B cell (primary cell): ENCODE results near the gene EIF4A3. TPM values are rescaled to one million over a fixed set of nuclear protein-coding genes. Genes with fewer than 3 reads are reported as not detected.

Source experiments
- ATAC-seq: fragments of 200-7000 bp; cut with Tn5 transposase; one replicate; pipeline ENCODE4 v1.10.0; 2021; ENCODE audit warnings: low read depth, mild to moderate bottlenecking, moderate number of reproducible peaks, moderate library complexity
- CTCF ChIA-PET: fragments of 350-600 bp; sonication (Branson Sonifier 250); formaldehyde crosslinking; loops from one replicate; lab custom pipeline; 2021; ENCODE audit warnings: antibody characterized with exemption, inconsistent platforms; lab: Charles Lee
- POLR2A ChIA-PET: fragments of 350-600 bp; sonication (Branson Sonifier 250); formaldehyde crosslinking; loops from one replicate; lab custom pipeline; 2021; ENCODE audit warnings: antibody characterized with exemption; lab: Charles Lee
- DNase-seq: peaks from one replicate; pipeline ENCODE4 v3.0.0; 2013
- H2AFZ ChIP-seq: 2 replicates; pipeline ENCODE4 v1.6.1; 2012; ENCODE audit warnings: mild to moderate bottlenecking, low read depth, low read length; ENCODE audit not compliant: insufficient read depth, poor library complexity, severe bottlenecking
- H3K27ac ChIP-seq, 2 donors: 1 replicate in 1 of 2; 2 replicates in 1 of 2; pipeline ENCODE4 v1.5.1; 2012 to 2013; ENCODE audit warnings: low read length in 2 of 2, mild to moderate bottlenecking in 2 of 2, moderate library complexity in 1 of 2
- H3K27me3 ChIP-seq, 4 experiments: fragments of 200-600 bp in 1 of 4; sonication (generic) in 1 of 4; replicated peaks in 1 of 4; 1 replicate in 2 of 4; 2 replicates in 2 of 4; pipeline versions ENCODE4 v1.6.1 to v1.7.0; 2013 to 2016; ENCODE audit warnings: low read length in 3 of 4, mild to moderate bottlenecking in 2 of 4, mixed read lengths in 1 of 4, moderate library complexity in 1 of 4; ENCODE audit not compliant: insufficient read depth in 4 of 4, control insufficient read depth in 3 of 4; ENCODE audit errors: control extremely low read depth in 1 of 4
- H3K36me3 ChIP-seq, 2 experiments: replicated peaks in 1 of 2; 1 replicate in 1 of 2; 2 replicates in 1 of 2; pipeline versions ENCODE4 v1.6.1 to v1.7.1; 2013; ENCODE audit warnings: low read length in 1 of 2; ENCODE audit not compliant: insufficient read depth in 2 of 2, control insufficient read depth in 1 of 2; ENCODE audit errors: control extremely low read depth in 1 of 2, extremely low read depth in 1 of 2
- H3K4me1 ChIP-seq, 2 donors: fragments of 200-600 bp in 1 of 2; sonication (generic) in 1 of 2; 1 replicate in 1 of 2; 2 replicates in 1 of 2; pipeline versions ENCODE4 v1.5.1 to v1.6.1; 2013 to 2017; ENCODE audit warnings: low read length in 2 of 2; ENCODE audit not compliant: control insufficient read depth in 2 of 2, insufficient read depth in 2 of 2
- H3K4me2 ChIP-seq: replicated peaks from 2 replicates; pipeline ENCODE3; 2012; ENCODE audit warnings: mild to moderate bottlenecking, low read depth, low read length; ENCODE audit not compliant: poor library complexity, severe bottlenecking
- H3K4me3 ChIP-seq, 5 experiments: fragments of 200-600 bp in 1 of 5; sonication (generic) in 1 of 5; 1 replicate in 3 of 5; 2 replicates in 2 of 5; pipeline versions ENCODE4 v1.5.1 to v1.7.0; 2011 to 2016; ENCODE audit warnings: low read length in 4 of 5, mild to moderate bottlenecking in 4 of 5, low read depth in 2 of 5, control low read depth in 1 of 5, moderate library complexity in 1 of 5; ENCODE audit not compliant: insufficient read depth in 1 of 5; ENCODE audit errors: control extremely low read depth in 1 of 5, extremely low read depth in 1 of 5
- H3K79me2 ChIP-seq: fragments of 200-600 bp; sonication (generic); one replicate; pipeline ENCODE4 v1.6.0; 2016; ENCODE audit warnings: low read length; ENCODE audit not compliant: control insufficient read depth, insufficient read depth
- H3K9ac ChIP-seq: fragments of 200-600 bp; sonication (generic); 2 replicates; pipeline ENCODE4 v1.6.1; 2017; ENCODE audit warnings: mild to moderate bottlenecking, low read length, moderate library complexity
- H3K9me3 ChIP-seq, 3 donors: one replicate each; pipeline versions ENCODE4 v1.6.1 to v1.7.1; 2013; ENCODE audit warnings: low read length in 2 of 3; ENCODE audit not compliant: control insufficient read depth in 2 of 3, insufficient read depth in 1 of 3; ENCODE audit errors: control extremely low read depth in 1 of 3
- H4K20me1 ChIP-seq: 2 replicates; pipeline ENCODE4 v1.6.0; 2012; ENCODE audit warnings: mild to moderate bottlenecking, low read length; ENCODE audit not compliant: insufficient read depth, control insufficient read depth, poor library complexity, severe bottlenecking
- H3K27ac Mint-ChIP-seq: one replicate; pipeline ENCODE4 v1.8.0; 2021; ENCODE audit warnings: mixed read lengths
- H3K27me3 Mint-ChIP-seq: one replicate; pipeline ENCODE4 v1.8.0; 2021; ENCODE audit warnings: mixed read lengths
- H3K4me1 Mint-ChIP-seq: one replicate; pipeline ENCODE4 v1.8.0; 2021; ENCODE audit warnings: mixed read lengths
- H3K4me3 Mint-ChIP-seq: one replicate; pipeline ENCODE4 v1.8.0; 2021; ENCODE audit warnings: mixed read lengths
- H3K9me3 Mint-ChIP-seq: one replicate; pipeline ENCODE4 v1.8.0; 2022; ENCODE audit warnings: mixed read lengths; ENCODE audit not compliant: insufficient read depth
- EZH2 ChIP-seq: IDR thresholded peaks from 2 replicates; pipeline ENCODE4 v1.6.1; 2012; ENCODE audit warnings: borderline replicate concordance, low read depth, mild to moderate bottlenecking, moderate library complexity, low read length; ENCODE audit not compliant: insufficient read depth, poor library complexity, severe bottlenecking
- WGBS: methylation state at CpG from one replicate; pipeline ENCODE4 v1.1.5; 2013; ENCODE audit warnings: missing lambda C conversion rate; ENCODE audit not compliant: insufficient coverage; 5-methylcytosine and 5-hydroxymethylcytosine counted together
- intact Hi-C: fragments of 100-400 bp; cut with micrococcal nuclease; formaldehyde crosslinking; loops from one replicate; pipeline ENCODE4 v1.10.0; 2022
- polyA plus RNA-seq: library from polyadenylated mRNA; depleted of rRNA; stranded (reverse); fragments of >200 nt; gene quantifications from 2 replicates; pipeline ENCODE4 v1.2.3, GENCODE V29; 2012
- total RNA-seq, 2 donors: library from RNA; stranded (reverse); fragments of 120-200 nt in 1 of 2; gene quantifications; 1 replicate in 1 of 2; 2 replicates in 1 of 2; pipeline versions ENCODE4 v1.2.3 to v1.2.4, GENCODE V29; 2013 to 2022
- TF ChIP-seq, protein P1 (sequence below): fragments of 200-600 bp; IDR thresholded peaks from one replicate; pipeline ENCODE4 v1.8.0; 2022; ENCODE audit warnings: antibody characterized with exemption, mild to moderate bottlenecking

Gene EIF4A3
- total and polyA plus RNA-seq, 2 donors (not counting 1 experiment from before 2014, with no cell fraction given) = 86.0 to 137 TPM

DNA sequence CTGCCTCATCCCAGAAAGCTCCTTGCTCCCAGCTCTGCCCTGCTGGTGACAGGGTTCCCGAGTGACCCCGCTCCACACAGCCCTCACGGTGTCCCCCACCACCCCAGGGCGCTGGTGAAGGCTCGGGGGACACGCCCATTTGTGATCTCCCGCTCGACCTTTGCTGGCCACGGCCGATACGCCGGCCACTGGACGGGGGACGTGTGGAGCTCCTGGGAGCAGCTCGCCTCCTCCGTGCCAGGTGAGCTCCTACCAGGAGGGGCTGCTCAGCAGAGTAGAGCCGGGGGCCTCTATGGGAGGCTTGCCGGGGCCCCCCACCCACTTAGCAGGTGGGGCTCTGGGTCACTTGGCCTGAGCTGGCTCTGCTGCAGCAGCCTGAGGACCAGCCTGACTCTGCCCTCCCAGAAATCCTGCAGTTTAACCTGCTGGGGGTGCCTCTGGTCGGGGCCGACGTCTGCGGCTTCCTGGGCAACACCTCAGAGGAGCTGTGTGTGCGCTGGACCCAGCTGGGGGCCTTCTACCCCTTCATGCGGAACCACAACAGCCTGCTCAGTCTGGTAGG is 34.4 kb downstream of the EIF4A3 start:
- Histone ChIP-seq H3K4me1 (peaks cover 11 to 14% of the 10 kb centered on the region in 2 donors), H3K27ac (no peak overlapping the region), H3K4me3 (no peak overlapping the region), H3K4me2 (peak overlapping the region; percentile 63), H3K9me3 (peaks cover 0 to 4% (median 0%) of the 10 kb centered on the region in 3 donors), H3K36me3 (no peaks in the 10 kb centered on the region), H4K20me1 (no peaks in the 10 kb centered on the region), H3K27me3 (no peaks in the 10 kb centered on the region), H3K79me2 (no peaks in the 10 kb centered on the region), H3K9ac (no peak overlapping the region), H2AFZ (peak overlapping the region; percentile 22)
- TF ChIP-seq EZH2 = no peak
- TF ChIP-seq, protein P1, sequence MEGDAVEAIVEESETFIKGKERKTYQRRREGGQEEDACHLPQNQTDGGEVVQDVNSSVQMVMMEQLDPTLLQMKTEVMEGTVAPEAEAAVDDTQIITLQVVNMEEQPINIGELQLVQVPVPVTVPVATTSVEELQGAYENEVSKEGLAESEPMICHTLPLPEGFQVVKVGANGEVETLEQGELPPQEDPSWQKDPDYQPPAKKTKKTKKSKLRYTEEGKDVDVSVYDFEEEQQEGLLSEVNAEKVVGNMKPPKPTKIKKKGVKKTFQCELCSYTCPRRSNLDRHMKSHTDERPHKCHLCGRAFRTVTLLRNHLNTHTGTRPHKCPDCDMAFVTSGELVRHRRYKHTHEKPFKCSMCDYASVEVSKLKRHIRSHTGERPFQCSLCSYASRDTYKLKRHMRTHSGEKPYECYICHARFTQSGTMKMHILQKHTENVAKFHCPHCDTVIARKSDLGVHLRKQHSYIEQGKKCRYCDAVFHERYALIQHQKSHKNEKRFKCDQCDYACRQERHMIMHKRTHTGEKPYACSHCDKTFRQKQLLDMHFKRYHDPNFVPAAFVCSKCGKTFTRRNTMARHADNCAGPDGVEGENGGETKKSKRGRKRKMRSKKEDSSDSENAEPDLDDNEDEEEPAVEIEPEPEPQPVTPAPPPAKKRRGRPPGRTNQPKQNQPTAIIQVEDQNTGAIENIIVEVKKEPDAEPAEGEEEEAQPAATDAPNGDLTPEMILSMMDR = no peak
- intact Hi-C loops = no loop called here
- Mint-ChIP-seq H3K4me1 (peaks cover 15% of the 10 kb centered on the region), H3K27me3 (no peaks in the 10 kb centered on the region), H3K4me3 (no peak overlapping the region), H3K9me3 (no peaks in the 10 kb centered on the region), H3K27ac (no peak overlapping the region)
- WGBS = 83% methylated on average over 24 of the region's 24 CpGs
- DNase-seq (no peak), ATAC-seq (peak; percentile 42)
- POLR2A ChIA-PET = no interaction called here
- CTCF ChIA-PET = no interaction called here

DNA sequence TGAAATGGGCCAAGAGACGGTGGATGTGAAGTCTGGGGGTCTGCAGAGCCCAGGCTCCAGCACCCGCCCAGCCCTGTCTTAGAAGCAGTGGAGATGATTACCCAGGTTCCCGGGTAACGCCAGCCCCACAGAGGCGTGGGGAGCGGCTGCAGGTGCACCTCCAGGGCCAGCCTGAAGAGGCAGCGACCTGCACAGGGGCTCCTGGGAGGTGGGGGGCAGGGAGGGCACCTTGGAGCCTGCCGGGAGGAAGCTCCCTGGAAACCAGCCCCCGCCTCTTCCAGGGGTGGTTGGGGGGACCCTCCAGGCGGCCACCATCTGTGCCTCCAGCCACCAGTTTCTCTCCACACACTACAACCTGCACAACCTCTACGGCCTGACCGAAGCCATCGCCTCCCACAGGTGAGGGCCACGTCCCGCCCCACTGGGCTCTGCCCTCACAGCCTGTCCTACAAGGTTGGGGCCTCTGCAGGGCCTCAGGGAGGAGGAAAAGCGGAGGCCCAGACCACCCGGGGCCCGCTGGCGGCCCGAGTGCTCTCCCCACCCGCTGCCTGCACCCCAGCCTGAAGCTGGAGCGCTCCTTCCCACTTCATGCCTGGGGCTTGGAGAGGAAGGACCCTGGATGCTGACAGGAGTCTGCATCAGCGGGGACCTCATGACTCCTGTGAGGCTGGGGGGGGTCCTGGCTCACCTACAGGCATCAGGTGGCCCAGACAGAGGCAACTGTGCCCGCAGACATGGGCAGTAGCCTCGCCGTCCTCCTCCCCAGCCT is 35.0 kb downstream of the EIF4A3 start:
- Mint-ChIP-seq H3K4me1 (peaks cover 15% of the 10 kb centered on the region), H3K4me3 (no peak overlapping the region), H3K9me3 (no peaks in the 10 kb centered on the region), H3K27ac (no peak overlapping the region), H3K27me3 (no peaks in the 10 kb centered on the region)
- H3K9me3 ChIP-seq = peaks cover 0 to 4% (median 0%) of the 10 kb centered on the region in 3 donors
- H2AFZ ChIP-seq = no peak overlapping the region
- H3K4me2 ChIP-seq = peak overlapping the region; percentile 63
- ChIA-PET CTCF (no interaction called here), POLR2A (no interaction called here)
- intact Hi-C loops = no loop called here
- H3K4me3 ChIP-seq = no peak overlapping the region
- H3K9ac ChIP-seq = no peak overlapping the region
- no peak for ATAC-seq
- TF ChIP-seq EZH2 = no peak
- TF ChIP-seq, protein P1 = no peak
- H3K79me2 ChIP-seq = no peaks in the 10 kb centered on the region
- H3K36me3 ChIP-seq = no peaks in the 10 kb centered on the region
- H3K27ac ChIP-seq = no peak overlapping the region
- 94% methylated on average over 20 of the region's 26 CpGs for WGBS
- peaks cover 11 to 14% of the 10 kb centered on the region in 2 donors for H3K4me1 ChIP-seq
- no peaks in the 10 kb centered on the region for H4K20me1 ChIP-seq
- DNase-seq = no peak
- H3K27me3 ChIP-seq = no peaks in the 10 kb centered on the region
